Activated CD4-positive, alpha-beta T cell treated with anti-CD3 and anti-CD28 coated beads, Interleukin-2, amount 10 ng/mL, durations not matched to agents 24 days and 14 days (primary cell): ENCODE results near the gene SORCS2. TPM values are rescaled to one million over a fixed set of nuclear protein-coding genes. Genes with fewer than 3 reads are reported as not detected.

Experiments used
- DNase-seq: peaks from one replicate; pipeline ENCODE4 v3.0.0; 2022
- H3K27ac Mint-ChIP-seq: one replicate; pipeline ENCODE4 v1.8.0; 2022; ENCODE audit warnings: mild to moderate bottlenecking, mixed read lengths
- H3K27me3 Mint-ChIP-seq: one replicate; pipeline ENCODE4 v1.8.0; 2022; ENCODE audit warnings: mixed read lengths
- H3K36me3 Mint-ChIP-seq: one replicate; pipeline ENCODE4 v1.8.0; 2022; ENCODE audit warnings: low read depth, mild to moderate bottlenecking, mixed read lengths
- H3K4me1 Mint-ChIP-seq: one replicate; pipeline ENCODE4 v1.8.0; 2021; ENCODE audit warnings: mixed read lengths
- H3K4me3 Mint-ChIP-seq: one replicate; pipeline ENCODE4 v1.8.0; 2022; ENCODE audit warnings: mild to moderate bottlenecking, moderate library complexity, mixed read lengths
- H3K9me3 Mint-ChIP-seq: one replicate; pipeline ENCODE4 v1.8.0; 2021; ENCODE audit warnings: mixed read lengths
- intact Hi-C: fragments of 100-400 bp; cut with micrococcal nuclease; formaldehyde crosslinking; loops from one replicate; pipeline ENCODE4 v1.15.1; 2023
- total RNA-seq: library from RNA; stranded (reverse); gene quantifications from 2 replicates; pipeline ENCODE4 v1.2.3, GENCODE V29; 2022

The SORCS2 gene
- total RNA-seq, 1 donor from 2014 or later: not detected

DNA sequence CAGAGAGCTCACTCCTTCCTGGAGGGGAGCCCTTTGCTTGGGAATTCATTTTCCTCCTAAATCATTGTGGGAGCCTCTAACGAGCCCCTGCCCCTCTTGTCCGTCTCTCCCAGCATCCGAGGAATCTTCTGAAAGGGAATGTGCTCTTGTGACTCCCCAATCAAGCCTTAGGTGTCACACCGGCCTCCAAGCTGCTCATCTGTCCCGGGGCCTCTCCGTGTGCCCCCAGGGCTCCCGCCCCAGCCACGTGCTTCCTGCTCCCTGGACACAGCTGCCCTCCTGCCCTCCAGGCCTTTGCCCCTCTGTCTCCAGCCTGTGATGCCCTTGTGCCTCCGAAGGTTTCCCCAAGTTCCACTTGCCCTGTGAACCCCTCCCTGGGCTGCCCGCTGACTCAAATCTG is 507.5 kb downstream of the SORCS2 start:
- Mint-ChIP-seq H3K4me1 (no peaks in the 10 kb centered on the region), H3K27ac (no peak overlapping the region), H3K4me3 (no peak overlapping the region), H3K9me3 (no peaks in the 10 kb centered on the region), H3K36me3 (no peaks in the 10 kb centered on the region), H3K27me3 (no peaks in the 10 kb centered on the region)
- intact Hi-C loops: no loop called here
- no peak for DNase-seq

DNA sequence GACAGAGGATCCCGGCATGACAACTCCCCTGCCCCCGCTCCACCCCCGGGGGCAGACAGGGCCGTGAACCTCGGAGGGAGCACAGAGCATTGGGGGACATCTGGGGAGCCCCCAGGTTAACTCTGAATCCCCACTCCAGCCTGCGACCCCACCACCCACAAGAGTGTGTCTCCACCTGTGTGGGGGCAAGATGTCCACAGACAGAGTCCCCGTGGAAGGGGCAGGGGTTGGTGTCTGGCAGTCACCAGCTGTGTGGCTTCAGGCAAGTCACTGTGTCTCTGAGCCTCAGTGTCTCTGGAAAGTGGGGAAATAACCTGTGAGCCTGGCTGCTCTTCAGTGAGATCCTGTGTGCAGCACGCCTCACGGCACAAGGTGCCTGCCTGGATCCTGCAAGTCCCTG is 508.3 kb downstream of the SORCS2 start:
- no peak overlapping the region for H3K4me3 Mint-ChIP-seq
- no peaks in the 10 kb centered on the region for H3K36me3 Mint-ChIP-seq
- no peaks in the 10 kb centered on the region for H3K4me1 Mint-ChIP-seq
- intact Hi-C loops: no loop called here
- H3K27me3 Mint-ChIP-seq: no peaks in the 10 kb centered on the region
- no peak for DNase-seq
- H3K27ac Mint-ChIP-seq: no peak overlapping the region
- H3K9me3 Mint-ChIP-seq: no peaks in the 10 kb centered on the region

DNA sequence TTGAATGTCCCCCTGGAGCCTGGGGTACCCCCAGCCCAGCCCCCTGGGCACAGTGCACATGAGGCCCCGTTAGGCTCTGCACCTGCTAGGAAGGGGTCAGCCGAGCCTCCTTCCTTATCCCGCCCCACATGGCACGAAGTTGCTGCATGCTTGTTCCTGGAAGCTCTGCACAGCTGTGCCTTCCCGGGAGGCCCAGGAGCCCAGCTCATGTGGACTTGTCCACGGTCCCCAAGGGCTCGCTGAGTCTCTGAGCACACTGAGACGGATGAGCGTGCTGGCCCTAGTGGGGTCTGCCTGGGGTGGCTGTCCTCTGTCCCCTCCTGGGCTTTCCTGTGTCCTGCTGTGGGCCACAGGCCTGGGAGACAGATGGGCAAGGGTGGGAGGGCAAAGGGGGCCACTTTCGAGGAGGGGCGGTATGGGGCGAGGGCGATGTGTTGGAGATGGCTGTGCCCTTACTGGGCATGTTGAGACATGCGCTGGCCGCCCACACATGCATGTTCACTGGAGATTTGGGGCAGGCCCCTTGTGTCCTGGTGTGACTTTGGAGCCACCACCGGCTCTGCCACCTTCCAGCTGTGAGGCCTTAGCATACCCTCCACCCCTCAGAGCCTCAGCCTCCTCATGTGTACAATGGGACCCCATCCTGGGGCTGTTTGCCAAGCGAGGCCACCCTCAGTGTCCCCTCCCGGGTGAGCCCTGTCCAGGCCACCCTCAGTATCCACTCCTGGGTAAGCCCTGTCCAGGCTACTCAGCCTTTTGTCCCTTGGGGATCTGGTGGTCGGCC is 509.7 kb downstream of the SORCS2 start:
- H3K4me1 Mint-ChIP-seq: no peaks in the 10 kb centered on the region
- H3K9me3 Mint-ChIP-seq: no peaks in the 10 kb centered on the region
- no peak overlapping the region for H3K4me3 Mint-ChIP-seq
- H3K27me3 Mint-ChIP-seq: no peaks in the 10 kb centered on the region
- intact Hi-C loops: no loop called here
- no peak for DNase-seq
- no peaks in the 10 kb centered on the region for H3K36me3 Mint-ChIP-seq
- H3K27ac Mint-ChIP-seq: peak overlapping the region; percentile 45

DNA sequence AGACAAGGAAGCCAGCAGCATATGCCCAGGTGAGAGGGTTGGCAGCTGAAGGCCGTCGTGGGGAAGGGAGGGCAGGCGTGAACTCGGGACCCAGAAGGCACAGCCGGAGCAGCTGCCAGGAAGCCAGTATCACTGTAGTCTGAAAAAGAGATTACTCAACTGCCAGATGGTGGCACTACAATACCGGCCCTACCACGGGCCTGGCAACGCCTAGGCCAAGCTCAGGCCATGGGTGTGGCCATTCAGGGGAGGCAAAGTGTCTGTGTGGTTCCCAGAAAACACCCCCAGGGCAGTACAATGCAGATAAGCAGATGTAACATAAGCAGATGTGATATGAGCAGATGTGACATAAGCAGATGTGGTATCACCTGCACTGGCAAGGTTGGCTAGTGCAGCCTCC is 511.4 kb downstream of the SORCS2 start:
- no peaks in the 10 kb centered on the region for H3K36me3 Mint-ChIP-seq
- intact Hi-C loops: no loop called here
- H3K4me3 Mint-ChIP-seq: no peak overlapping the region
- no peak overlapping the region for H3K27ac Mint-ChIP-seq
- DNase-seq: no peak
- H3K27me3 Mint-ChIP-seq: no peaks in the 10 kb centered on the region
- H3K4me1 Mint-ChIP-seq: no peaks in the 10 kb centered on the region
- no peaks in the 10 kb centered on the region for H3K9me3 Mint-ChIP-seq

DNA sequence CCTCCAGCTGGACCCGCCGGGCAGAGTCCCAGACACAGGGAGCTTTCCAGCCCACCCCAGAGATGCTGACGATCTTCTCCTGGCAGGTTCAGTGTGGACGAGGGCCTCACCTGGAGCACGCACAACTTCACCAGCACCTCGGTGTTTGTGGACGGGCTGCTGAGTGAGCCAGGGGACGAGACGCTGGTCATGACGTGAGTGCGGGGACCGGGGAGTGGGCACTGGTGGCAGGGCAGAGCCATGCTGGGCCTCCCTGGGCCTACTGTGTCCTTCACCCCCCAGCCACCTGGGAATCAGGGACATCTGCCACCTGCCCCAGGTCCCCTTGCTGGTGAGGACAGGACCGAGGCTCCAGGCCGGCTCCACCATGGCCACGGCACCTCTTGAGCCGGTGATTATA is 511.8 kb downstream of the SORCS2 start:
- H3K4me1 Mint-ChIP-seq: no peaks in the 10 kb centered on the region
- H3K27me3 Mint-ChIP-seq: no peaks in the 10 kb centered on the region
- no peaks in the 10 kb centered on the region for H3K36me3 Mint-ChIP-seq
- no peaks in the 10 kb centered on the region for H3K9me3 Mint-ChIP-seq
- intact Hi-C loops: no loop called here
- no peak overlapping the region for H3K4me3 Mint-ChIP-seq
- DNase-seq: no peak
- H3K27ac Mint-ChIP-seq: no peak overlapping the region

DNA sequence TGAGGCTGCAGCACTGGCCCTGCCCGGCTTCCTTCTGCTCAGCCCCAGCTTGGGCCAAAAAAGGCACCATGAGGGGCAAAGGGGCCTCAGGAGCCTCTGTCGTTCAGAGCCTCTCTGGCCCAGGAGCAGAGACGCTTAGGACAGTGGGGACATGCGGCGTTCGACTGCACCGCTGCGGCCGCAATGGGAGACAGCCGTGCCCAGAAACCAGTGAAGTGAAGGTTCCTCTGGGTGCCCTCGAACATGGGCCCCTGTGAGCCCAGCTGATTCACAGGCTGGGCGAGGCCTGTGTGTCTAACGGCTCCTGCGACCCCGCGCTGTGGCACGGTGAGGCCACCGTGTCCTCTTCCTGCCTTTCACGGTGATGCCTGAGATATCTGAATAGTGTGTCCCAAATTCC is 512.3 kb downstream of the SORCS2 start:
- Mint-ChIP-seq H3K27me3 (no peaks in the 10 kb centered on the region), H3K9me3 (no peaks in the 10 kb centered on the region), H3K4me1 (no peaks in the 10 kb centered on the region), H3K4me3 (no peak overlapping the region), H3K27ac (peak overlapping the region; percentile 25), H3K36me3 (no peaks in the 10 kb centered on the region)
- no peak for DNase-seq
- intact Hi-C loops: no loop called here

DNA sequence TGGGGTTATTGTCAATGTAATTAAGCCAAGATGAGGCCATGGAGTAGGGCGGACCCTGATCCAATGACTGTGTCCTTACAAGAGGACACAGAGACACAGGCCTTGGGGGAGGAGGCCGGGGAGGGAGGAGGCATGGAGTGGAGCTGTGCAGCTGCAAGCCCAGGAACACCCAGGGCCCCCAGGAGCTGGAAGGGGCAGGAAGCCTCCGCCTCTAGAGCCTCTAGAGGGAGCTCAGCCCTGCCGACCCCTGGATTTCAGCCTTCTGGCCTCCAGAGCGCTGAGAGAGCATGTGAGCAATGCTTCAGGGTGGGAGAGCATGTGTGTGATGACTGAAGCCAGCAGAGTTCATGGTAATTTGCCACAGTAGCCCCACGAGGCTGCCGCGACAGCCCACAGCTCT is 512.7 kb downstream of the SORCS2 start:
- H3K4me1 Mint-ChIP-seq: no peaks in the 10 kb centered on the region
- no peak for DNase-seq
- H3K27me3 Mint-ChIP-seq: no peaks in the 10 kb centered on the region
- intact Hi-C loops: no loop called here
- peak overlapping the region; percentile 25 for H3K27ac Mint-ChIP-seq
- no peak overlapping the region for H3K4me3 Mint-ChIP-seq
- no peaks in the 10 kb centered on the region for H3K9me3 Mint-ChIP-seq
- no peaks in the 10 kb centered on the region for H3K36me3 Mint-ChIP-seq

DNA sequence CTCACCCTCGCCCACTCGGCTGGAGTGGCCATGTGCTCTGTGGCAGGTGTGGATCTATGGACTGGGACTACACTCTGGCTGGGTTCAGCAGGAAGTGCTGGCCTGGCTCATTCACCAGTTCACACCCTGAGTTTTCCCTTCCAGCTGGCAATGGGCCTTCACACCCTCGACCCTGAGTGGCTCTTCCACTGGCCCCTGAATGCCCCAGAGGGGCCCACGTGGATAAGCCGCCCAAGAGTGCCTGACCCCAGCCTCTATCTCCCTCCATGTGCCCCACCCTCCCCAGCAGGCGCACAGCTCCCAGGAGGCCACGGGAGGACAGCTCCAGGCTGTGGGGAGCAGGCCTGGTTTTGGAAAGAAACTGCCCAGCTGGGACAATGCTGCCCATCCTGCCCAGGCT is 513.3 kb downstream of the SORCS2 start:
- no peak for DNase-seq
- Mint-ChIP-seq H3K4me3 (no peak overlapping the region), H3K36me3 (no peaks in the 10 kb centered on the region), H3K9me3 (no peaks in the 10 kb centered on the region), H3K27me3 (no peaks in the 10 kb centered on the region), H3K4me1 (no peaks in the 10 kb centered on the region), H3K27ac (no peak overlapping the region)
- intact Hi-C loops: no loop called here

DNA sequence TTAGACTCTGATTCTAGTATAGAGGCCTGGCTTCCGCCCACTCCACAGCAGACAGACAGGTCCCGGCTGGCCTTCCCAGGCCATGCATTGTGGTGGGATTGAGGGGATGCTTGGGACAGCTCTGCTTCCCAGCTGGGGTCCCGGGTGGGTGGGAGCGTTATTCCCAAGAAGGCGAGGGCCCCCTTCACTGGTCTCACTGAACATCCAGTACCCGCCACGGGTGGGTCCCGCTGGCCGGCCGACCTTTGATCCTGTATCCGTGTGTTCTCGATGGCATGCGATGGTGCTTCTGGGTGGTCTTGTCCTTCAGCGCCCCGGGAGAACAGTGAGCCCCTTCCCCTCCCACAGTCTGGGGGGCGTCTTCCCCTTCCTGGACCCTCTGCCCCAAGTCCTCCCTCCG is 515.9 kb downstream of the SORCS2 start:
- intact Hi-C loops: no loop called here
- Mint-ChIP-seq H3K27ac (no peak overlapping the region), H3K27me3 (no peaks in the 10 kb centered on the region), H3K4me3 (no peak overlapping the region), H3K36me3 (no peaks in the 10 kb centered on the region), H3K4me1 (no peaks in the 10 kb centered on the region), H3K9me3 (no peaks in the 10 kb centered on the region)
- no peak for DNase-seq

DNA sequence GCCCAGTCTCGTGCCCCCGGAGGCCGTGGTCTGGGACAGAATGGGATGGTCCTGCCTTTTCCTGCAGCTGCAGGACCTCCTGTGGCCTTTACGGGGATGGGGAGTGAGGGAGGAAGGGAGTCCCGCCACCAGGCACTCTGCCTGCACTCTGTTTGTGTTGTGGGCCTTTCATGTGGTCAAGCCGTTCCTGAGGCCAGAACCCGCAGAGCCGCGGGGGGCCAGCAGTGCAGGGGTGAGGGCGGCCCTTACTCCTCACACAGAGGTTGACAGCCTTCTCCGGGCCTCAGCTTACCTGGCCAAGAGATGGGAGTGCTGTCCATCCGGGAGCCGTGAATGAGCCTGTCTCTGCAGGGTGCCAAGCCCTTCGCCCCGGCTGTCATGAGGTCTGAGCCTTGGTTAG is 516.6 kb downstream of the SORCS2 start:
- no peaks in the 10 kb centered on the region for H3K4me1 Mint-ChIP-seq
- H3K9me3 Mint-ChIP-seq: no peaks in the 10 kb centered on the region
- no peaks in the 10 kb centered on the region for H3K27me3 Mint-ChIP-seq
- no peaks in the 10 kb centered on the region for H3K36me3 Mint-ChIP-seq
- intact Hi-C loops: no loop called here
- H3K4me3 Mint-ChIP-seq: no peak overlapping the region
- no peak for DNase-seq
- no peak overlapping the region for H3K27ac Mint-ChIP-seq

DNA sequence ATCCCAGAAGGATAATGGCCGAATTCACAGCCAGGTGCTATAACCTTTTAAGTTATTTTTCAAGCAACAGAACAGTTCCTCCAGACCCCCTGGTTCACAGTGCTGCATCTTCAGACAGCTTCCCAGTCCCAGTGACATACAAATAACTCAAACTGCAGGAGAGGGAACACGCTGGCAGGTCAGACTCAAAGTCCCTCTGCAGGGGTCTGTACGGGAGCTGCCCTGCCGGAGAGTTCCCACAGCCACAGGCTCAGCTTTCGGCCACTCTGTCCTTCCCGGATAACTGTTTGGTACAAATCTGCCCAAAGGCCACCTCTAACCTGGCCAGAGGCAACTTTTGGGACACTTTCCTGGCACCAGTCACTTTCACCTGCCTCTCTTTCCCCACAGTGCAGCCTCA is 517.1 kb downstream of the SORCS2 start:
- no peak overlapping the region for H3K4me3 Mint-ChIP-seq
- no peaks in the 10 kb centered on the region for H3K4me1 Mint-ChIP-seq
- H3K36me3 Mint-ChIP-seq: no peaks in the 10 kb centered on the region
- DNase-seq: no peak
- H3K27me3 Mint-ChIP-seq: no peaks in the 10 kb centered on the region
- intact Hi-C loops: no loop called here
- H3K27ac Mint-ChIP-seq: no peak overlapping the region
- H3K9me3 Mint-ChIP-seq: no peaks in the 10 kb centered on the region

DNA sequence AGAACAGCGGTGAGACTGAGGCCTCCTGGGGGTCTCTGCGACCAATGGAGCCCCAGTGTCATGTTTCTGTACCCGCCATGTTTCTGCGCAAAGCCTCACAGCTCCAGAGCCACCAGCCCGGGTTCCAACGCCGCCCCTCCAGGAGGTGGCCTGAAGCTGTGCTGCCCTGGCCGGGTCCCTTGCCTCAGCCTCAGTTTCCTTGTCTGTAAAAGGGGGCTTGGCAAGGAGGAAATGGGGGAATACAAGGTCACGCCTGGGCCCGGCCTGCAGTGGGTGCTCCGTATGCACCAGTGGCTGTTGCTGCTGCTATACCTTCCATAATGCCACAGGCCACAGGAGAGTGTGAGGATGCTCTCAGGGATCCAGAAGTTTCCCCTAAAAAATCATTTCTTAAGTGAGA is 517.8 kb downstream of the SORCS2 start:
- Mint-ChIP-seq H3K9me3 (no peaks in the 10 kb centered on the region), H3K4me1 (no peaks in the 10 kb centered on the region), H3K27ac (no peak overlapping the region), H3K27me3 (no peaks in the 10 kb centered on the region), H3K36me3 (no peaks in the 10 kb centered on the region), H3K4me3 (no peak overlapping the region)
- DNase-seq: no peak
- intact Hi-C loops: no loop called here

DNA sequence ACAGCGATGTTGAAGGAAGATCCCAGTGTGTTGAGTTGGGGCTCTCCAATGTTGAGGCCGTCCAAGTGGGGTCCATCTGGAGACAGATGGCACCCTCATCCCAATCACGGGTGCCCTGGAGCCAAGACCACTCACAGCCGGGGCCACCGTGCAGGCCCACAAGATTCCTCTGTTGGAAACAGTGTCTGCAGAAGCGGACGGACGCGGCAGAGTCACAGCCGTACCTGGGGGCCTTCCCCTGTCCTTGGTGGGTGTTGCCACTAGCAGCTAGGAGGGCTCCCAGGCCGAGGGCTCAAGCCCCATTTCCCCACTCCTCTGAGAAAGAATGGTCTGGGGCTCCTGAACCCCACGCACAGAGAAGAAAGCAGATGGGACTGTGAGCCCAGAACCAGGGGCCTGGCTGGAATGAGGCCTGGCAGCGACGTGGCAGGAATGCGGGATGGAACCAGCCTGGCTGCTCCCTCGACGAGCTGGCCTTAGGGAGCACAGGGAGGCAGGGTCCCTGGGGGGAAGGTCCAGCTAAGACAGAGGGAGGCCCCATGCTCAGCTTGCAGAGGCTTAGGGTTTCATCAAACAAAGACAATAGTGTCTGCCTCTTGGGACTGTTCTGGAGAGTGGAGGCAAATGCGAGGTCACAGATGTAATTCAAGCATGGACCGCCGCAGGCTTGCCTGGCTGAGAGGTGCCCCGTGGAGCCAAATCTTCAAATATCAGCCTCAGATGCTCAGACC is 518.4 kb downstream of the SORCS2 start:
- no peaks in the 10 kb centered on the region for H3K27me3 Mint-ChIP-seq
- DNase-seq: no peak
- H3K4me3 Mint-ChIP-seq: no peak overlapping the region
- no peak overlapping the region for H3K27ac Mint-ChIP-seq
- H3K36me3 Mint-ChIP-seq: no peaks in the 10 kb centered on the region
- intact Hi-C loops: no loop called here
- H3K9me3 Mint-ChIP-seq: no peaks in the 10 kb centered on the region
- H3K4me1 Mint-ChIP-seq: no peaks in the 10 kb centered on the region

DNA sequence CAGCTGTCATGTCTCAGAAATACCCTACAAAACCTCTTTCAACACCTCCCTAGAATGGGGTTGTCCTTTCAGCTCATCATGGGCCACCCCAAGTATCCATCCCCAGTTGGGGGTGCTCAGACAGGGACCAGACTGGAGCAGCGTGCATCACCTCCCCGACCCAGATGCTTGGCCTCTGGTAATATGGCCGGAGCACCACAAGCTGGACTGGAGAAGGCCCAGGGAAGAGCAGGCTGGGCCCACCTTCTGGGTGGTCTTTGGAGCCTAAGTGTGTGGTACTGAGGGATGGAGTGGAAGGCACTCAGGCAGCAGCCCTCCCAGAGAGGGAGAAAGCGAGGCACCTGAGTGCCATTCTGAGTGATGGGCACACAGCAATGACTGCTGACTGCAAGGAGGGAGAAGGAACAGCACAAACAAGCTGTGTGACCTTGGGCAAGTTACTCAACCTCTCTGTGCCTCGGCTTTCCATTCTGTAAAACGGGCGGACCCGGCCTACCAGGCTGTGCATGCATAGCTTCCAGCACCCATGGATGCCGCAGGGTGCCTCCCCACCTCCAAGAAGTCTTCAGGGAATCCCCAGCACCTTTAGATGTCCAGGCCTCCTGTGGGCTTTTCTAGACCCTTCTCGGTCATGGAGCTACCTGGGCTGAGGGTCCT is 519.1 kb downstream of the SORCS2 start:
- no peaks in the 10 kb centered on the region for H3K4me1 Mint-ChIP-seq
- H3K4me3 Mint-ChIP-seq: no peak overlapping the region
- H3K27ac Mint-ChIP-seq: no peak overlapping the region
- no peaks in the 10 kb centered on the region for H3K9me3 Mint-ChIP-seq
- DNase-seq: no peak
- H3K27me3 Mint-ChIP-seq: no peaks in the 10 kb centered on the region
- intact Hi-C loops: no loop called here
- no peaks in the 10 kb centered on the region for H3K36me3 Mint-ChIP-seq
